ENCODE results near the gene KRT80. TPM values are rescaled to one million over a fixed set of nuclear protein-coding genes. Genes with fewer than 3 reads are reported as not detected.
"Not testable (repeated sequence)": the region's sequence is repeated elsewhere in the genome, so short reads cannot be mapped to it uniquely, and the experiment has no call there.

Gene KRT80
- total and polyA plus RNA-seq, 2 experiments from 2014 or later = not detected

GRCh38 chr12:52241205-52241842 lies 49.5 kb upstream of the KRT80 start:
- Histone ChIP-seq H3F3A (replicated peaks; ENCODE audit: low read depth) (no peaks in the 10 kb centered on the region), H3K4me3 (no peak overlapping the region), H2AFZ (no peak overlapping the region), H3K9me2 (ENCODE audit: insufficient read depth) (0 out of 2 replicates have a peak, but pooled peaks cover 5% of the 10 kb centered on the region), H3K36me3 (ENCODE audit: insufficient read depth) (no peaks in the 10 kb centered on the region), H4K20me1 (replicated peaks; ENCODE audit: insufficient read depth) (no peaks in the 10 kb centered on the region), H3K27ac (ENCODE audit: low read depth) (no peak overlapping the region), H3K27me3 (ENCODE audit: insufficient read depth) (no peaks in the 10 kb centered on the region), H3K4me2 (no peak overlapping the region), H3K79me2 (replicated peaks; ENCODE audit: insufficient read depth) (no peaks in the 10 kb centered on the region), H3K4me1 (ENCODE audit: insufficient read depth) (peaks cover 14% of the 10 kb centered on the region)
- peaks cover 8% of the 10 kb centered on the region; the same call in 1 of the 3 replicates for H3K36me3 Mint-ChIP-seq (ENCODE audit: low read depth)
- H3K9me3 Mint-ChIP-seq = no peaks in the 10 kb centered on the region
- peaks cover 34% of the 10 kb centered on the region for H3K4me1 Mint-ChIP-seq
- DNase-seq (ENCODE audit: low spot score) (peak; percentile 35), ATAC-seq (peak; percentile 24)
- H3K27ac Mint-ChIP-seq = no peak overlapping the region
- TF ChIP-seq ZNF331 (CRISPR knock-in tag; IDR thresholded peaks at IDR 0.05; ENCODE audit: low read depth) = no peak
- peak; percentile 21 to 40; a peak in 1 of 4 replicates for TF ChIP-seq CTCF (conservative IDR thresholded peaks at IDR 0.05; ENCODE audit: low read depth in 2 of 2)
- H3K27me3 Mint-ChIP-seq (ENCODE audit: insufficient read depth, low read depth, poor library complexity) = peaks cover 15% of the 10 kb centered on the region
- H3K4me3 Mint-ChIP-seq = no peak overlapping the region

DNA sequence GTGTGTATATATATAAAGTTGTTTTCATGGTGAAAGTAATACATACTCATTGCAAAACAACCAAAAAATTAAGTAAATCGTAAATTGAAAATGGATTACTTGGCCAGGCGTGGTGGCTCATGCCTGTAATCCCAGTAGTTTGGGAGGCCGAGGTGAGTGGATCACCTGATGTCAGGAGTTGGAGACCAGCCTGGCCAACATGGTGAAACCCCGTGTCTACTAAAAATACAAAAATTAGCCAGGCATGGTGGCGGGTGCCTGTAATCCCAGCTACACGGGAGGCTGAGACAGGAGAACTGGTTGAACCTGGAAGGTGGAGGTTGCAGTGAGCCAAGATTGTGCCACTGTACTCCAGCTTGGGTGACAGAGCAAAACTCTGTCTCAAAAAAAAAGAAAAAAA lies 48.4 kb upstream of the KRT80 start:
- H3K9me3 Mint-ChIP-seq; H3K4me2 ChIP-seq; DNase-seq (ENCODE audit: low spot score); H3K9me2 ChIP-seq (ENCODE audit: insufficient read depth); H3K27ac Mint-ChIP-seq; H3K36me3 ChIP-seq (ENCODE audit: insufficient read depth); H3K79me2 ChIP-seq (replicated peaks; ENCODE audit: insufficient read depth); H3K27me3 ChIP-seq (ENCODE audit: insufficient read depth); H3K4me3 ChIP-seq; H3F3A ChIP-seq (replicated peaks; ENCODE audit: low read depth); H3K27ac ChIP-seq (ENCODE audit: low read depth); H2AFZ ChIP-seq; ATAC-seq; H4K20me1 ChIP-seq (replicated peaks; ENCODE audit: insufficient read depth); H3K4me3 Mint-ChIP-seq: not testable (repeated sequence)
- H3K4me1 ChIP-seq (ENCODE audit: insufficient read depth) = peaks cover 14% of the 10 kb centered on the region
- peaks cover 14% of the 10 kb centered on the region for H3K36me3 Mint-ChIP-seq (ENCODE audit: low read depth)
- peaks cover 20% of the 10 kb centered on the region for H3K27me3 Mint-ChIP-seq (ENCODE audit: insufficient read depth, low read depth, poor library complexity)
- H3K4me1 Mint-ChIP-seq = peaks cover 36% of the 10 kb centered on the region

DNA sequence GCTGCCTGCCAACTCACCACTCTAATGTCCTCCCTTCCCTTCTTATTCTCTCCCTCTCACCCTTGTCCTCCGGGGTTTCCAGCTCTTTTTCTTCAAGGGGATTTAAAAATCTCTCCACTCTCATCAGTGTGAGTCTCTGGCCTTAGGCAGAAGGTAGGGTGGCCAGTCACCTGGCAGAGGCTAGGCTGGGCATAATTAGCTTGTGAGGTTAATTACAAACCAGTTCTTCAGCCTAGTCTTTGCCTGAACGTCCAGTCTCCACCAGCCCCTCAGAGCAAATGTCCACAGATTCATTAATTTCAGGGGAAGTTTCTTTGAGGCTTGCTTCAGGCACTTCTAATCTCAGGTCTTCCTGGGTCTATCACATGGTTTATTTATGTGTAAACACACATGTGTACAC lies 48.0 kb upstream of the KRT80 start:
- Histone ChIP-seq H3F3A (replicated peaks; ENCODE audit: low read depth) (no peaks in the 10 kb centered on the region), H3K4me1 (ENCODE audit: insufficient read depth) (peaks cover 16% of the 10 kb centered on the region), H3K79me2 (replicated peaks; ENCODE audit: insufficient read depth) (no peaks in the 10 kb centered on the region), H3K4me3 (no peak overlapping the region), H3K36me3 (ENCODE audit: insufficient read depth) (no peaks in the 10 kb centered on the region), H3K27me3 (ENCODE audit: insufficient read depth) (0 out of 2 replicates have a peak, but pooled peaks cover under 1% of the 10 kb centered on the region), H4K20me1 (replicated peaks; ENCODE audit: insufficient read depth) (no peaks in the 10 kb centered on the region), H2AFZ (no peak overlapping the region), H3K27ac (ENCODE audit: low read depth) (no peak overlapping the region), H3K9me2 (ENCODE audit: insufficient read depth) (0 out of 2 replicates have a peak, but pooled peaks cover 5% of the 10 kb centered on the region), H3K4me2 (no peak overlapping the region)
- DNase-seq (ENCODE audit: low spot score) = no peak
- Mint-ChIP-seq H3K27ac (no peak overlapping the region), H3K9me3 (no peaks in the 10 kb centered on the region), H3K4me1 (peaks cover 36% of the 10 kb centered on the region), H3K27me3 (ENCODE audit: insufficient read depth, low read depth, poor library complexity) (peaks cover 23% of the 10 kb centered on the region), H3K4me3 (no peak overlapping the region), H3K36me3 (ENCODE audit: low read depth) (peaks cover 14% of the 10 kb centered on the region)
- TF ChIP-seq JUNB (IDR thresholded peaks at IDR 0.05; ENCODE audit: unreplicated experiment) = no peak
- TF ChIP-seq ZNF331 (CRISPR knock-in tag; IDR thresholded peaks at IDR 0.05; ENCODE audit: low read depth) = no peak
- no peak for TF ChIP-seq ZNF114 (CRISPR knock-in tag; IDR thresholded peaks at IDR 0.05)
- no peak for TF ChIP-seq NANOG (IDR thresholded peaks at IDR 0.05; ENCODE audit: borderline replicate concordance)
- no peak for TF ChIP-seq CTCF (conservative IDR thresholded peaks at IDR 0.05; ENCODE audit: low read depth in 2 of 2)
- TF ChIP-seq, protein P1, sequence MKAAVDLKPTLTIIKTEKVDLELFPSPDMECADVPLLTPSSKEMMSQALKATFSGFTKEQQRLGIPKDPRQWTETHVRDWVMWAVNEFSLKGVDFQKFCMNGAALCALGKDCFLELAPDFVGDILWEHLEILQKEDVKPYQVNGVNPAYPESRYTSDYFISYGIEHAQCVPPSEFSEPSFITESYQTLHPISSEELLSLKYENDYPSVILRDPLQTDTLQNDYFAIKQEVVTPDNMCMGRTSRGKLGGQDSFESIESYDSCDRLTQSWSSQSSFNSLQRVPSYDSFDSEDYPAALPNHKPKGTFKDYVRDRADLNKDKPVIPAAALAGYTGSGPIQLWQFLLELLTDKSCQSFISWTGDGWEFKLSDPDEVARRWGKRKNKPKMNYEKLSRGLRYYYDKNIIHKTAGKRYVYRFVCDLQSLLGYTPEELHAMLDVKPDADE (IDR thresholded peaks at IDR 0.05) = no peak
- no peak for TF ChIP-seq EZH2phosphoT487 (IDR thresholded peaks at IDR 0.05; ENCODE audit: unreplicated experiment)
- no peak for TF ChIP-seq REST (IDR thresholded peaks at IDR 0.05; ENCODE audit: unreplicated experiment)
- no peak for ATAC-seq

Measured in GM23338 (cell line).